HG03045 (cell line): ENCODE data around the gene TMEM168.

Experiments
- ATAC-seq: cut with Tn5 transposase; IDR thresholded peaks from one replicate; pipeline ENCODE4 v1.9.1; 2021; ENCODE audit warnings: mild to moderate bottlenecking, moderate library complexity; ENCODE audit not compliant: unreplicated experiment

TMEM168 gene

GRCh38 chr7:112723416-112723815 is 66.8 kb downstream of the TMEM168 start:
- no peak for ATAC-seq

GRCh38 chr7:112721366-112721765 is 68.8 kb downstream of the TMEM168 start:
- ATAC-seq: no peak

- no peak for ATAC-seq
Measured at GRCh38 chr7:112715525-112715924, 74.7 kb downstream of the TMEM168 start.

- ATAC-seq: no peak
Measured at GRCh38 chr7:112714917-112715316, 75.3 kb downstream of the TMEM168 start.
